PC-3 (cell line): Measurements from ENCODE around the gene HSPB2. TPM values are rescaled to one million over a fixed set of nuclear protein-coding genes. Genes with fewer than 3 reads are reported as not detected.
A peak's percentile ranks its signal among the peaks of the same experiment; 100 is the strongest.

Source experiments
- ATAC-seq: fragments of 200-7000 bp; cut with Tn5 transposase; 2 replicates; pipeline ENCODE4 v1.9.1; 2020; ENCODE audit warnings: mild to moderate bottlenecking, moderate library complexity
- BruUV-seq: library from RNA; stranded (reverse); fragments of 400-500 nt; replicated peaks from 2 replicates; lab custom pipeline; 2021; lab: Mats Ljungman, UMichigan
- CTCF ChIA-PET: fragments of 300-600 bp; sonication (Branson Sonifier 250); formaldehyde crosslinking; loops from one replicate; lab custom pipeline; 2022; ENCODE audit warnings: antibody characterized with exemption; lab: Charles Lee
- POLR2A ChIA-PET: fragments of 300-600 bp; sonication (Branson Sonifier 250); formaldehyde crosslinking; loops from one replicate; lab custom pipeline; 2022; ENCODE audit warnings: antibody characterized with exemption; ENCODE audit not compliant: unreplicated experiment; lab: Charles Lee
- DNase-seq: peaks from one replicate; pipeline ENCODE4 v3.0.0-alpha.2; 2015
- H2AFZ ChIP-seq: fragments of 300-600 bp; sonication (generic); 2 replicates; pipeline ENCODE4 v1.6.0; 2016; ENCODE audit warnings: antibody characterized with exemption, low read length
- H3F3A ChIP-seq: fragments of 300-600 bp; sonication (generic); one replicate; pipeline ENCODE4 v1.6.0; 2017; ENCODE audit warnings: antibody characterized with exemption, low read length, control low read depth, mild to moderate bottlenecking; ENCODE audit not compliant: unreplicated experiment
- H3K27ac ChIP-seq: fragments of 300-600 bp; sonication (generic); 2 replicates; pipeline ENCODE4 v1.5.1; 2016; ENCODE audit warnings: mild to moderate bottlenecking, low read length
- H3K27me3 ChIP-seq: fragments of 300-600 bp; sonication (generic); 2 replicates; pipeline ENCODE4 v1.6.1; 2016; ENCODE audit warnings: low read length, mixed read lengths
- H3K36me3 ChIP-seq: fragments of 300-600 bp; sonication (generic); 2 replicates; pipeline ENCODE4 v1.6.1; 2016; ENCODE audit warnings: low read depth, mixed run types, low read length, mixed read lengths
- H3K4me1 ChIP-seq: fragments of 300-600 bp; sonication (generic); 2 replicates; pipeline ENCODE4 v1.5.1; 2016; ENCODE audit warnings: low read length; ENCODE audit not compliant: insufficient read depth
- H3K4me2 ChIP-seq: fragments of 300-600 bp; sonication (generic); 2 replicates; pipeline ENCODE4 v1.6.0; 2016; ENCODE audit warnings: low read length
- H3K4me3 ChIP-seq: fragments of 300-600 bp; sonication (generic); 2 replicates; pipeline ENCODE4 v1.5.1; 2016; ENCODE audit warnings: mild to moderate bottlenecking, low read length, mixed read lengths
- H3K79me2 ChIP-seq: fragments of 300-600 bp; sonication (generic); 2 replicates; pipeline ENCODE4 v1.6.1; 2017; ENCODE audit warnings: low read length, mixed read lengths
- H3K9ac ChIP-seq: fragments of 300-600 bp; sonication (generic); 2 replicates; pipeline ENCODE4 v1.6.0; 2016; ENCODE audit warnings: mild to moderate bottlenecking, low read length
- H3K9me2 ChIP-seq: fragments of 300-600 bp; sonication (generic); replicated peaks from 2 replicates; pipeline ENCODE4 v1.6.1; 2016; ENCODE audit warnings: mixed run types, low read length, mixed read lengths
- H3K9me3 ChIP-seq: fragments of 300-600 bp; sonication (generic); 2 replicates; pipeline ENCODE4 v1.6.1; 2016; ENCODE audit warnings: low read length, mixed read lengths
- H4K20me1 ChIP-seq: fragments of 300-600 bp; sonication (generic); 2 replicates; pipeline ENCODE4 v1.6.1; 2016; ENCODE audit warnings: low read length, mixed read lengths
- EZH2 ChIP-seq: fragments of 300-600 bp; sonication (generic); IDR thresholded peaks from one replicate; pipeline ENCODE4 v1.6.1; 2017; ENCODE audit warnings: antibody characterized with exemption, mild to moderate bottlenecking, low read length; ENCODE audit not compliant: unreplicated experiment
- EZH2phosphoT487 ChIP-seq: fragments of 300-600 bp; sonication (generic); IDR thresholded peaks from 2 replicates; pipeline ENCODE4 v1.6.1; 2018; ENCODE audit warnings: mild to moderate bottlenecking, antibody characterized with exemption, low read length, borderline replicate concordance
- intact Hi-C: fragments of 100-400 bp; cut with micrococcal nuclease; formaldehyde crosslinking; loops from 2 replicates; pipeline ENCODE4 v1.9.0; 2023
- total RNA-seq: library from RNA; depleted of rRNA; stranded (reverse); fragments of >200 nt; gene quantifications from 2 replicates; pipeline ENCODE4 v1.2.3, GENCODE V29; 2014
- TF ChIP-seq, protein P1 (sequence below): fragments of 300-600 bp; sonication (generic); conservative IDR thresholded peaks from 2 replicates; pipeline ENCODE4 v1.5.1; 2017; ENCODE audit warnings: antibody characterized with exemption, low read depth, mild to moderate bottlenecking, low read length

Gene HSPB2
- total RNA-seq, 1 experiment from 2014 or later = not detected

DNA sequence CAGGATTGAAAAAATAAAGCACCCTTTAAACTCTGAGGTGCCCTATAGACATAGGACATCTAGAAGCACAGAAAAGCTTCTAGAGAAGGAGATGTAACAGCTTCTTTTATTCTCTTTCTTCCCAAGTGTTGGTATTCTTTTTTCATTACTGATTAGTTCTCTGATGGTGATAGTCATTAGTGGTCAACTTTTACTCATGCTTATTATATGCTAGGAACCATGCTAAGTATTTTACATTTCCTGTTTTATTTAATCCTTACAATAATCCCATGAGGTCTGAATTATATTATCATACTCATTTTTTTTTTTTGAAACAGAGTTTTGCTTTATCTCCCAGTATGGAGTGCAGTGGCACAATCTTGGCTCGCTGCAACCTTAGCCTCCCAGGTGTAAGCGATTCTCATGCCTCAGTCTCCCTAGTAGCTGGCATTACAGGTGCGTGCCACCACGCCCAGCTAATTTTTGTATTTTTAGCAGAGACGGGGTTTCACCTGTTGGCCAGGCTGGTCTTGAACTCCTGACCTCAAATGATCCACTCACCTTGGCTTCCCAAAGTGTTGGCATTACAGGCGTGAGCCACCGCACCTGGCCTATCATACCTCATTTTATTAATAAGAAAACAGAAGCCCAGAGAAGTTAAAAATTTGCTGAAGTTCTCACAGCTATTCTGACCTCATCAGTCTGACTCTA, 9.2 kb downstream of the HSPB2 start:
- ATAC-seq = no peak

DNA sequence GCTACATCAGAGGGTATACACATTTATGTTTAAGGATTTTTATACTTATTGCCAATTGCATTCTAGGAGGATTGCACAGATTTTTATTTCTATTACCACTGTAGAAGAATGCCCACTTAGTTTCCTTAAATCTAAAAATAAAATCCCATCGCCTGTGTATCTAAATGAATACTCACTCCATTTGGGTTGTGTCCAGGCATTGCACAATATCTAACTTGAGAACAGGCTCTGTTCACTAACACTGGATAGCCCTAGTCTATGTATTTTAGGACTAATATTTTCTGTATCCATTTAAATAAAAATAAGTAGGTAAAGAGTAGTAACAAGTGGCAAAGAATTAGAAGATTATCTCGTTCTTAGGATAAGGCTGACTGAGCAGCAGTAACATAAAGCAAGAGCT, 10.3 kb downstream of the HSPB2 start:
- intact Hi-C loops = no loop called here
- DNase-seq = peak; percentile 65
- CTCF ChIA-PET = no interaction called here

More for the DNA sequence above, 9.2 kb downstream of the HSPB2 start:
- no peak for TF ChIP-seq EZH2phosphoT487
- no peak for TF ChIP-seq EZH2
- TF ChIP-seq, protein P1, sequence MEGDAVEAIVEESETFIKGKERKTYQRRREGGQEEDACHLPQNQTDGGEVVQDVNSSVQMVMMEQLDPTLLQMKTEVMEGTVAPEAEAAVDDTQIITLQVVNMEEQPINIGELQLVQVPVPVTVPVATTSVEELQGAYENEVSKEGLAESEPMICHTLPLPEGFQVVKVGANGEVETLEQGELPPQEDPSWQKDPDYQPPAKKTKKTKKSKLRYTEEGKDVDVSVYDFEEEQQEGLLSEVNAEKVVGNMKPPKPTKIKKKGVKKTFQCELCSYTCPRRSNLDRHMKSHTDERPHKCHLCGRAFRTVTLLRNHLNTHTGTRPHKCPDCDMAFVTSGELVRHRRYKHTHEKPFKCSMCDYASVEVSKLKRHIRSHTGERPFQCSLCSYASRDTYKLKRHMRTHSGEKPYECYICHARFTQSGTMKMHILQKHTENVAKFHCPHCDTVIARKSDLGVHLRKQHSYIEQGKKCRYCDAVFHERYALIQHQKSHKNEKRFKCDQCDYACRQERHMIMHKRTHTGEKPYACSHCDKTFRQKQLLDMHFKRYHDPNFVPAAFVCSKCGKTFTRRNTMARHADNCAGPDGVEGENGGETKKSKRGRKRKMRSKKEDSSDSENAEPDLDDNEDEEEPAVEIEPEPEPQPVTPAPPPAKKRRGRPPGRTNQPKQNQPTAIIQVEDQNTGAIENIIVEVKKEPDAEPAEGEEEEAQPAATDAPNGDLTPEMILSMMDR = no peak
- H2AFZ ChIP-seq = no peak overlapping the region
- H3K36me3 ChIP-seq = no peaks in the 10 kb centered on the region
- peaks cover 37% of the 10 kb centered on the region for H3K4me1 ChIP-seq
- no peak overlapping the region for H3K9ac ChIP-seq
- ChIA-PET POLR2A (no interaction called here), CTCF (no interaction called here)
- no peaks in the 10 kb centered on the region for H4K20me1 ChIP-seq
- no peaks in the 10 kb centered on the region for H3K9me3 ChIP-seq
- no peaks in the 10 kb centered on the region for H3K79me2 ChIP-seq
- H3K27ac ChIP-seq = no peak overlapping the region
- no peaks in the 10 kb centered on the region for H3F3A ChIP-seq
- no peaks in the 10 kb centered on the region for H3K27me3 ChIP-seq
- intact Hi-C loops = no loop called here
- no peaks in the 10 kb centered on the region for H3K9me2 ChIP-seq
- no TSS peak for BruUV-seq
- no peak overlapping the region for H3K4me2 ChIP-seq
- no peak overlapping the region for H3K4me3 ChIP-seq
- no peak for DNase-seq

DNA sequence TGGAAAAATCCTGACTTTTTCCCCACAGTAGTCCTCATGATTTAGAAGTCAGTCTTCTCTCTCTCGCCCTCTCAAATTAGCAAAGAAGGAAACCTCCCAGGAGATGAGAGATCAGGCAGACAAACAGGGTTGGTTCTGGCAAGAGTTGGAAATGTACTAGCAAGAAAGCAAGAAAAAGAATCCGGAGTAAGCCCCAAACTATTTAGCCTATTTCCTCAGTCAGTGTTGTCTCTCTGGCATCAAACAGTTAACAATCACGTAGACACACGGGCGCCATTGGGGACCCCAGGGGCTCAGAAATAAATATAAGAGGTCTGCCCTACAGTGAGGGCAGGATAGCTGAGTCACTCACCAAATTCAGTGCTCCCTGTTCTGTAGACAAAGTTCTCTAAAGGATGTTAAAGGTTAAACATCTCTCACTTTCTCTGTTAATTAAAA, 10.8 kb downstream of the HSPB2 start:
- H3K27ac ChIP-seq = no peak overlapping the region
- no peaks in the 10 kb centered on the region for H3K9me2 ChIP-seq
- H3K79me2 ChIP-seq = no peaks in the 10 kb centered on the region
- no peak overlapping the region for H3K4me3 ChIP-seq
- H3K9me3 ChIP-seq = no peaks in the 10 kb centered on the region
- H3K4me2 ChIP-seq = no peak overlapping the region
- no peaks in the 10 kb centered on the region for H4K20me1 ChIP-seq
- TF ChIP-seq, protein P1 = no peak
- TF ChIP-seq EZH2phosphoT487 (no peak), EZH2 (no peak)
- peaks cover 36% of the 10 kb centered on the region for H3K4me1 ChIP-seq
- no TSS peak for BruUV-seq
- intact Hi-C loops = no loop called here
- H3K27me3 ChIP-seq = no peaks in the 10 kb centered on the region
- H3K9ac ChIP-seq = no peak overlapping the region
- ATAC-seq (no peak), DNase-seq (no peak)
- ChIA-PET POLR2A (no interaction called here), CTCF (no interaction called here)
- H2AFZ ChIP-seq = no peak overlapping the region
- H3K36me3 ChIP-seq = no peaks in the 10 kb centered on the region
- no peaks in the 10 kb centered on the region for H3F3A ChIP-seq

More for the DNA sequence above, 10.3 kb downstream of the HSPB2 start:
- no peak overlapping the region for H2AFZ ChIP-seq
- H3F3A ChIP-seq = no peaks in the 10 kb centered on the region
- H3K4me3 ChIP-seq = no peak overlapping the region
- H3K4me2 ChIP-seq = no peak overlapping the region
- no peaks in the 10 kb centered on the region for H3K79me2 ChIP-seq
- no peaks in the 10 kb centered on the region for H3K27me3 ChIP-seq
- no peaks in the 10 kb centered on the region for H4K20me1 ChIP-seq
- no TSS peak for BruUV-seq
- H3K36me3 ChIP-seq = no peaks in the 10 kb centered on the region
- peaks cover 41% of the 10 kb centered on the region for H3K4me1 ChIP-seq
- no peak overlapping the region for H3K9ac ChIP-seq
- TF ChIP-seq EZH2 = no peak
- TF ChIP-seq EZH2phosphoT487 = no peak
- TF ChIP-seq, protein P1 = no peak
- POLR2A ChIA-PET = no interaction called here
- no peak for ATAC-seq
- no peak overlapping the region for H3K27ac ChIP-seq
- H3K9me3 ChIP-seq = no peaks in the 10 kb centered on the region
- H3K9me2 ChIP-seq = no peaks in the 10 kb centered on the region
